ENCODE results near the gene BCL3. TPM values are rescaled to one million over a fixed set of nuclear protein-coding genes. Genes with fewer than 3 reads are reported as not detected.

Gene BCL3
- total and polyA plus RNA-seq, 2 of the 4 experiments (the other 2 are of a cell fraction): 1.6 to 26.0 TPM

DNA sequence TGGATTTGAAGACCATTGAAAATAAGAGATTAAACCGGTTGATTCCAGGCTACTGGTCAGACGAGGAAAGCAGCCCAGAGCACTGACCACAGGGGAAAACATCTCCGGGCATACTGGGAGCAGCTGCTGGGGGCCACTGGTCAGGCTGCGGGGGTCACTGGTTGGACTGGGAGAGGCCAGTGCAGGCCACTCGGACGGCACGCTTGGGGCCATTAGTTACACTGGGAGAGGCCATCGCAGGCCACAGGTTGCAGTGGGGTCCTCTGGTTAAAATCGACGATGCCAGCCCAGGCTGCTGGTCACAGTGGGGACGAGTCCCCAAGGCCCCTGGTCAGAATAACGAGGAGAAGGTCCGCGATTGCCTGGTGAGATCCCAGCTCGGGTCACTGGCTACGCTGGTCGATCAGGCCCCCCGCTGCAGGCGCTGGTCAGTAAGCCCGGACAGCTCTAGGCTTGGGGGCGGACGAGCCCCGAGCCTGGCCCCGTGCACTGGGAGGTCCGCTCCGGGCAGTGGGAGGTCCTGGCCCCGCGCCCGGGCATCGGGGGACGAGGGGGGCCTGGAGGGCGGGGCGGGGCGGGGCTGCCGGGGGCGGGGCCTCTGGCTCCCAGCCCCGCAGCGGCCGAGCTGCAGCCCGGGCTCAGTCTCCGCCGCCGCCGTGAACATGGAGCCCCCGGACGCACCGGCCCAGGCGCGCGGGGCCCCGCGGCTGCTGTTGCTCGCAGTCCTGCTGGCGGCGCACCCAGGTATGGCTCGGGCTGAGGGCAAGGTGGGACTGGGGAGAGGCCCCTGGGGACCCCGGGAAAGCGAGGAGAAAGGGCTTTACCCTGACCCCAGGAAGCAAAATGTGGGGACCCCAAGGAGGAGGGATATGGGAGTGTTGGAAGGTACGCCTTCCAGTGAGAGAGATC lies 60.2 kb downstream of the BCL3 start, which contains the start of gene BCAM:
Gene BCAM (plus strand): TSS at position 641 of the 909 bp plus-strand sequence. CDS start 22 bp downstream, at position 663.
- ATAC-seq (ENCODE audit: low read depth): peak; percentile 89

More for the DNA sequence above, 60.2 kb downstream of the BCL3 start, which contains the start of gene BCAM:
- peak within 1 kb of the TSS; percentile 53 for H3K27ac ChIP-seq (ENCODE audit: insufficient read depth, low read length)
- peak within 1 kb of the TSS; percentile 80 for H3K4me3 ChIP-seq (ENCODE audit: insufficient read depth, low read depth, low read length)
- H4K20me1 ChIP-seq (ENCODE audit: insufficient read depth, low read length): no peaks in the 10 kb centered on the region
- H2AK5ac ChIP-seq (ENCODE audit: low read depth, low read length): peak within 1 kb of the TSS; percentile 91
- H2BK20ac ChIP-seq (ENCODE audit: low read depth, low read length): peak within 1 kb of the TSS; percentile 63
- H2BK120ac ChIP-seq (ENCODE audit: low read depth, low read length): peak within 1 kb of the TSS; percentile 80
- H3K9ac ChIP-seq (ENCODE audit: low read depth, low read length): peak within 1 kb of the TSS; percentile 83
- peak within 1 kb of the TSS; percentile 91 for H2AFZ ChIP-seq (replicated peaks; ENCODE audit: low read length, poor library complexity)
- WGBS, 2 experiments (ENCODE audit: extremely low coverage in 2 of 2, insufficient read length in 1 of 2): 3% methylated on average over 22 of the region's 59 CpGs; no CpG with 5 or more reads in 1 of the 2 experiments
- H3K79me1 ChIP-seq (ENCODE audit: low read depth in 1 of 2, low read length in 2 of 2): peaks cover 5 to 9% of the 10 kb centered on the region in 2 experiments; a peak in 2 of 4 replicates
- H3K14ac ChIP-seq (replicated peaks; ENCODE audit: low read depth, low read length): peak within 1 kb of the TSS; percentile 97
- ChIA-PET CTCF (interaction anchor here (1.1 kb wide), 1 partner anchor 85 kb away, joined by 3 read pairs; no protein-coding TSS in a partner anchor), POLR2A (ENCODE audit: unreplicated experiment) (no interaction called here)
- intact Hi-C loops (cut with micrococcal nuclease): loop anchor here (1.0 to 2.0 kb wide), 2 partner anchors 36 to 237 kb away; no protein-coding TSS in a partner anchor
- in situ Hi-C loops (cut with MboI; ENCODE audit: low sequenced_read_pairs): no loop called here
- DNase-seq: peak; percentile 54
- peak within 1 kb of the TSS; percentile 53; the same call in 1 of the 3 replicates for H2BK15ac ChIP-seq (ENCODE audit: low read depth, low read length)
- H3K23ac ChIP-seq (ENCODE audit: low read depth, low read length): peak within 1 kb of the TSS; percentile 74; the same call in 1 of the 2 replicates
- no peaks in the 10 kb centered on the region for H3K9me1 ChIP-seq (ENCODE audit: insufficient read depth, low read length)
- TF ChIP-seq BHLHE40 (IDR thresholded peaks at IDR 0.05; ENCODE audit: low read depth, low read length) (no peak), CEBPB (IDR thresholded peaks at IDR 0.05; ENCODE audit: low read depth, low read length) (no peak), SMC3 (IDR thresholded peaks at IDR 0.05; ENCODE audit: low read depth, low read length) (no peak), MAZ (IDR thresholded peaks at IDR 0.05; ENCODE audit: borderline replicate concordance, low read depth, low read length) (no peak), RFX5 (IDR thresholded peaks at IDR 0.05; ENCODE audit: low read depth, low read length) (no peak), MXI1 (IDR thresholded peaks at IDR 0.05; ENCODE audit: borderline replicate concordance, low read depth, low read length) (no peak), POLR2A (IDR thresholded peaks at IDR 0.05; ENCODE audit: low read depth, low read length) (no peak), FOS (IDR thresholded peaks at IDR 0.05; ENCODE audit: low read depth, low read length) (no peak), RCOR1 (IDR thresholded peaks at IDR 0.05; ENCODE audit: insufficient replicate concordance, low read length) (no peak)
- TF ChIP-seq, protein P1, sequence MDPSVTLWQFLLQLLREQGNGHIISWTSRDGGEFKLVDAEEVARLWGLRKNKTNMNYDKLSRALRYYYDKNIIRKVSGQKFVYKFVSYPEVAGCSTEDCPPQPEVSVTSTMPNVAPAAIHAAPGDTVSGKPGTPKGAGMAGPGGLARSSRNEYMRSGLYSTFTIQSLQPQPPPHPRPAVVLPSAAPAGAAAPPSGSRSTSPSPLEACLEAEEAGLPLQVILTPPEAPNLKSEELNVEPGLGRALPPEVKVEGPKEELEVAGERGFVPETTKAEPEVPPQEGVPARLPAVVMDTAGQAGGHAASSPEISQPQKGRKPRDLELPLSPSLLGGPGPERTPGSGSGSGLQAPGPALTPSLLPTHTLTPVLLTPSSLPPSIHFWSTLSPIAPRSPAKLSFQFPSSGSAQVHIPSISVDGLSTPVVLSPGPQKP (IDR thresholded peaks at IDR 0.05; ENCODE audit: borderline replicate concordance, low read depth, low read length): no peak
- peak within 1 kb of the TSS; percentile 89 for H2AK9ac ChIP-seq (replicated peaks; ENCODE audit: low read depth, low read length, poor library complexity)
- peak within 1 kb of the TSS; percentile 95 for H3K4me2 ChIP-seq (ENCODE audit: low read depth, low read length)
- H3K36me3 ChIP-seq (ENCODE audit: control insufficient read depth, insufficient read depth, low read length): peaks cover 8% of the 10 kb centered on the region
- peaks cover 15% of the 10 kb centered on the region for H3K4me1 ChIP-seq (ENCODE audit: control insufficient read depth, insufficient read depth, low read length)
- H3K56ac ChIP-seq (ENCODE audit: extremely low read depth, insufficient read depth, low read length): peak within 1 kb of the TSS; percentile 50; the same call in 1 of the 2 replicates
- BruUV-seq (replicated peaks): no TSS peak
- H3K18ac ChIP-seq (ENCODE audit: low read depth, low read length): peak within 1 kb of the TSS; percentile 81
- dilution Hi-C loops (cut with HindIII; ENCODE audit: low sequenced_read_pairs, unreplicated experiment): no loop called here
- peak within 1 kb of the TSS; percentile 83 for H4K91ac ChIP-seq (ENCODE audit: insufficient read depth, low read depth, low read length)
- H2BK5ac ChIP-seq (ENCODE audit: low read depth, low read length, poor library complexity, severe bottlenecking): peak within 1 kb of the TSS; percentile 23
- peak within 1 kb of the TSS; percentile 57 for H4K5ac ChIP-seq (ENCODE audit: low read depth, low read length)
- H3K27me3 ChIP-seq (ENCODE audit: control insufficient read depth, insufficient read depth, low read length): peaks cover 5% of the 10 kb centered on the region; the same call in 1 of the 2 replicates
- H3K9me3 ChIP-seq (ENCODE audit: control insufficient read depth, insufficient read depth, low read length): peaks cover 5% of the 10 kb centered on the region
- H3K4ac ChIP-seq (ENCODE audit: low read depth, low read length): peak within 1 kb of the TSS; percentile 85
- H4K8ac ChIP-seq (ENCODE audit: low read depth in 2 of 2, low read length in 2 of 2): peak within 1 kb of the TSS; percentile 82 to 90
